Liver (tissue), 9 donors: ENCODE data around the gene UGT1A10. TPM values are rescaled to one million over a fixed set of nuclear protein-coding genes. Genes with fewer than 3 reads are reported as not detected.
"Not testable (repeated sequence)": the region's sequence is repeated elsewhere in the genome, so short reads cannot be mapped to it uniquely, and the experiment has no call there.

ENCODE experiments used
- DNase-seq: peaks from one replicate; pipeline ENCODE4 v3.0.0-alpha.2; 2017; ENCODE audit warnings: low spot score
- H3K27ac ChIP-seq, 2 donors: one replicate each; pipeline ENCODE4 v1.7.0; 2013; ENCODE audit warnings: inconsistent platforms in 2 of 2, low read length in 2 of 2, control low read depth in 1 of 2, low read depth in 1 of 2, mild to moderate bottlenecking in 1 of 2
- H3K27me3 ChIP-seq, 4 donors: one replicate each; pipeline versions ENCODE4 v1.6.1 to v1.7.0; 2013; ENCODE audit warnings: low read length in 3 of 4, inconsistent platforms in 1 of 4, mild to moderate bottlenecking in 1 of 4, moderate library complexity in 1 of 4; ENCODE audit not compliant: control insufficient read depth in 4 of 4, insufficient read depth in 4 of 4
- H3K36me3 ChIP-seq, 4 donors: one replicate each; pipeline versions ENCODE4 v1.6.1 to v1.7.0; 2013; ENCODE audit warnings: low read length in 3 of 4, mild to moderate bottlenecking in 3 of 4, low read depth in 1 of 4, moderate library complexity in 1 of 4; ENCODE audit not compliant: control insufficient read depth in 4 of 4, insufficient read depth in 3 of 4
- H3K4me1 ChIP-seq, 4 donors: one replicate each; pipeline versions ENCODE4 v1.6.1 to v1.7.0; 2013; ENCODE audit warnings: low read length in 3 of 4, mild to moderate bottlenecking in 3 of 4, moderate library complexity in 1 of 4; ENCODE audit not compliant: control insufficient read depth in 4 of 4, insufficient read depth in 4 of 4
- H3K4me3 ChIP-seq, 3 donors: one replicate each; pipeline versions ENCODE4 v1.6.1 to v1.7.0; 2013; ENCODE audit warnings: low read length in 3 of 3, control low read depth in 1 of 3, low read depth in 1 of 3, mild to moderate bottlenecking in 1 of 3
- H3K9ac ChIP-seq, 2 donors: one replicate each; pipeline ENCODE4 v1.7.0; 2013; ENCODE audit warnings: low read length in 2 of 2, mild to moderate bottlenecking in 2 of 2, moderate library complexity in 2 of 2, control low read depth in 1 of 2, low read depth in 1 of 2
- H3K9me3 ChIP-seq, 4 donors: one replicate each; pipeline versions ENCODE4 v1.6.1 to v1.7.0; 2013; ENCODE audit warnings: low read length in 3 of 4; ENCODE audit not compliant: control insufficient read depth in 4 of 4
- ATF3 ChIP-seq: IDR thresholded peaks from 2 replicates; pipeline ENCODE4 v1.6.1; 2016; ENCODE audit warnings: antibody characterized with exemption
- EGR1 ChIP-seq, 2 donors: IDR thresholded peaks; 2 replicates each; pipeline ENCODE4 v1.6.1; 2016 to 2018; ENCODE audit warnings: antibody characterized with exemption in 2 of 2, low read depth in 2 of 2
- FOXA1 ChIP-seq: IDR thresholded peaks from 2 replicates; pipeline ENCODE4 v1.6.1; 2016; ENCODE audit warnings: antibody characterized with exemption
- GABPA ChIP-seq, 2 donors: IDR thresholded peaks in 1 of 2; conservative IDR thresholded peaks in 1 of 2; 2 replicates each; pipeline ENCODE4 v1.6.1; 2016; ENCODE audit warnings: antibody characterized with exemption in 2 of 2, mild to moderate bottlenecking in 1 of 2, moderate library complexity in 1 of 2
- HNF4A ChIP-seq, 2 donors: conservative IDR thresholded peaks; 2 replicates each; pipeline ENCODE4 v1.6.1; 2016; ENCODE audit warnings: antibody characterized with exemption in 2 of 2, mild to moderate bottlenecking in 2 of 2
- HNF4G ChIP-seq: IDR thresholded peaks from 2 replicates; pipeline ENCODE4 v1.6.1; 2016; ENCODE audit warnings: antibody characterized with exemption
- JUND ChIP-seq, 2 donors: IDR thresholded peaks; 2 replicates each; pipeline ENCODE4 v1.6.1; 2016; ENCODE audit warnings: antibody characterized with exemption in 2 of 2
- NR2F2 ChIP-seq: IDR thresholded peaks from 2 replicates; pipeline ENCODE4 v1.6.1; 2016; ENCODE audit warnings: antibody characterized with exemption
- RAD21 ChIP-seq, 2 donors: IDR thresholded peaks; 2 replicates each; pipeline ENCODE4 v1.6.1; 2016; ENCODE audit warnings: antibody characterized with exemption in 2 of 2, mild to moderate bottlenecking in 2 of 2
- RXRA ChIP-seq, 2 donors: IDR thresholded peaks; 2 replicates each; pipeline ENCODE4 v1.6.1; 2017 to 2018; ENCODE audit warnings: antibody characterized with exemption in 2 of 2, mild to moderate bottlenecking in 1 of 2
- SP1 ChIP-seq: IDR thresholded peaks from 2 replicates; pipeline ENCODE4 v1.6.1; 2018; ENCODE audit warnings: antibody characterized with exemption, mild to moderate bottlenecking
- TAF1 ChIP-seq: conservative IDR thresholded peaks from 2 replicates; pipeline ENCODE4 v1.6.1; 2016; ENCODE audit warnings: antibody characterized with exemption, mild to moderate bottlenecking
- YY1 ChIP-seq: IDR thresholded peaks from 2 replicates; pipeline ENCODE4 v1.6.1; 2016; ENCODE audit warnings: antibody characterized with exemption, mild to moderate bottlenecking
- WGBS: extraction: QIAGEN DNeasy Blood & Tissue Kit; methylation state at CpG from one replicate; pipeline ENCODE4 v1.1.7; 2013; 5-methylcytosine and 5-hydroxymethylcytosine counted together
- polyA plus RNA-seq, 2 donors: library from polyadenylated mRNA; stranded (reverse) in 1 of 2; unstranded in 1 of 2; fragments of 200-250 nt in 1 of 2; fragments of >200 nt in 1 of 2; fragmentation: Nextera tagmentation in 1 of 2; extraction: Ambion mirVana in 1 of 2; gene quantifications; one replicate each; pipeline versions ENCODE4 v1.2.1 to v1.2.3, GENCODE V29; 2013 to 2015
- total RNA-seq, 2 donors: library from RNA; depleted of rRNA; stranded (reverse); fragments of >200 nt; gene quantifications; one replicate each; pipeline ENCODE4 v1.2.3, GENCODE V29; 2014
- TF ChIP-seq, protein P1 (sequence below): IDR thresholded peaks from 2 replicates; pipeline ENCODE4 v1.6.1; 2016; ENCODE audit warnings: antibody characterized with exemption
- TF ChIP-seq, protein P2 (sequence below): IDR thresholded peaks from 2 replicates; pipeline ENCODE4 v1.6.1; 2016; ENCODE audit warnings: antibody characterized with exemption
- TF ChIP-seq, protein P3 (sequence below): fragments of 150-350 bp; IDR thresholded peaks from 2 replicates; pipeline ENCODE4 v1.5.1; 2017; ENCODE audit warnings: improper control_type of control experiment, low read depth, low read length; ENCODE audit not compliant: missing input control
- TF ChIP-seq, protein P4 (sequence below): IDR thresholded peaks from 2 replicates; pipeline ENCODE4 v1.6.1; 2016; ENCODE audit warnings: antibody characterized with exemption, mild to moderate bottlenecking
- donor health status: healthy.
- donor health status: healthy.
- donor health status: healthy.
- donor health status: healthy.
- donor health status: healthy.

Gene UGT1A10
- total RNA-seq (under 1 TPM in 1 of 2 donors, not detected in 1; 0.08 TPM), polyA plus RNA-seq (under 1 TPM in 1 of 2 donors, not detected in 1; 0.08 TPM)

DNA sequence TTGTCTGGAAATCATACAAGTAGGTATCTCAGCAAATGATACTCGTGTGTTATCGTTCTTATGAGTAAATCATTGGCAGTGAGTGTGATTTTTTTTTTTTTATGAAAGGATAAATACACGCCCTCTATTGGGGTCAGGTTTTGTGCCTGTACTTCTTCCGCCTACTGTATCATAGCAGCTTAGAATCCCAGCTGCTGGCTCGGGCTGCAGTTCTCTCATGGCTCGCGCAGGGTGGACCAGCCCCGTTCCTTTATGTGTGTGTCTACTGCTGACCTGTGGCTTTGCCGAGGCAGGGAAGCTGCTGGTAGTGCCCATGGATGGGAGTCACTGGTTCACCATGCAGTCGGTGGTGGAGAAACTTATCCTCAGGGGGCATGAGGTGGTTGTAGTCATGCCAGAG, at the start of gene UGT1A10:
Gene UGT1A10, plus strand, starts transcription at position 143 of the 400 bp plus-strand sequence. Its CDS starts 75 bp downstream, at position 218.
- not testable (repeated sequence) for H3K9me3 ChIP-seq, DNase-seq, H3K36me3 ChIP-seq, H3K4me1 ChIP-seq, H3K9ac ChIP-seq, H3K4me3 ChIP-seq, H3K27ac ChIP-seq, H3K27me3 ChIP-seq
- WGBS, result 82% methylated on average over 10 of the region's 10 CpGs

DNA sequence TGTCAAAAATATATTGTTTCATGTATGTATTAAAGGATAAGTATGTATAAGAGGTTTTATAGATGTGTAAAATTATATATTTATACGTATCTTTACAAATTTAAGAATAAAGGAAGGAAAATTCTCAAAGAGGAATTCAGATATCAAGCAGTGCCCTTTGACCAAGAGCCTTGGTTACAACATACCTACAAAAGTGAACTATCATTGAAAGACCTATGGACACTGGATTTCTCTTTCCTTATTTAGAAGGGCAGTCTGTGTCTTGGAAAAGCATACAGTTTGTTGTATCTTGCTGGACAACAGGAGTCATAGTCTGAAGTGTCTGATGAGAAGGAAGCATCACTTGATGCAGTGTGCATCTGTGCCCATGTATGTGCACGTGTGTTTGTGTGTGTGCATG, 47.8 kb upstream of the UGT1A10 start:
- Histone ChIP-seq H3K36me3 (no peaks in the 10 kb centered on the region), H3K4me1 (no peaks in the 10 kb centered on the region), H3K9ac (no peak overlapping the region), H3K9me3 (no peaks in the 10 kb centered on the region), H3K4me3 (no peak overlapping the region), H3K27ac (no peak overlapping the region), H3K27me3 (no peaks in the 10 kb centered on the region)
- TF ChIP-seq, protein P1, sequence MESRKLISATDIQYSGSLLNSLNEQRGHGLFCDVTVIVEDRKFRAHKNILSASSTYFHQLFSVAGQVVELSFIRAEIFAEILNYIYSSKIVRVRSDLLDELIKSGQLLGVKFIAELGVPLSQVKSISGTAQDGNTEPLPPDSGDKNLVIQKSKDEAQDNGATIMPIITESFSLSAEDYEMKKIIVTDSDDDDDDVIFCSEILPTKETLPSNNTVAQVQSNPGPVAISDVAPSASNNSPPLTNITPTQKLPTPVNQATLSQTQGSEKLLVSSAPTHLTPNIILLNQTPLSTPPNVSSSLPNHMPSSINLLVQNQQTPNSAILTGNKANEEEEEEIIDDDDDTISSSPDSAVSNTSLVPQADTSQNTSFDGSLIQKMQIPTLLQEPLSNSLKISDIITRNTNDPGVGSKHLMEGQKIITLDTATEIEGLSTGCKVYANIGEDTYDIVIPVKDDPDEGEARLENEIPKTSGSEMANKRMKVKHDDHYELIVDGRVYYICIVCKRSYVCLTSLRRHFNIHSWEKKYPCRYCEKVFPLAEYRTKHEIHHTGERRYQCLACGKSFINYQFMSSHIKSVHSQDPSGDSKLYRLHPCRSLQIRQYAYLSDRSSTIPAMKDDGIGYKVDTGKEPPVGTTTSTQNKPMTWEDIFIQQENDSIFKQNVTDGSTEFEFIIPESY, result no peak
- TF ChIP-seq HNF4G (no peak), EGR1 (IDR thresholded peaks at IDR 0.05; ENCODE audit: low read depth in 2 of 2) (no peak), NR2F2 (no peak), JUND (IDR thresholded peaks at IDR 0.05) (no peak), HNF4A (conservative IDR thresholded peaks at IDR 0.05) (no peak), GABPA (IDR thresholded peaks at IDR 0.05 in 1 of 2, conservative IDR thresholded peaks at IDR 0.05 in 1 of 2) (no peak), ATF3 (no peak), YY1 (no peak), FOXA1 (no peak), RAD21 (IDR thresholded peaks at IDR 0.05) (no peak), TAF1 (no peak), RXRA (IDR thresholded peaks at IDR 0.05) (no peak), SP1 (no peak)
- TF ChIP-seq, protein P2, sequence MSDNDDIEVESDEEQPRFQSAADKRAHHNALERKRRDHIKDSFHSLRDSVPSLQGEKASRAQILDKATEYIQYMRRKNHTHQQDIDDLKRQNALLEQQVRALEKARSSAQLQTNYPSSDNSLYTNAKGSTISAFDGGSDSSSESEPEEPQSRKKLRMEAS, result no peak
- TF ChIP-seq, protein P3, sequence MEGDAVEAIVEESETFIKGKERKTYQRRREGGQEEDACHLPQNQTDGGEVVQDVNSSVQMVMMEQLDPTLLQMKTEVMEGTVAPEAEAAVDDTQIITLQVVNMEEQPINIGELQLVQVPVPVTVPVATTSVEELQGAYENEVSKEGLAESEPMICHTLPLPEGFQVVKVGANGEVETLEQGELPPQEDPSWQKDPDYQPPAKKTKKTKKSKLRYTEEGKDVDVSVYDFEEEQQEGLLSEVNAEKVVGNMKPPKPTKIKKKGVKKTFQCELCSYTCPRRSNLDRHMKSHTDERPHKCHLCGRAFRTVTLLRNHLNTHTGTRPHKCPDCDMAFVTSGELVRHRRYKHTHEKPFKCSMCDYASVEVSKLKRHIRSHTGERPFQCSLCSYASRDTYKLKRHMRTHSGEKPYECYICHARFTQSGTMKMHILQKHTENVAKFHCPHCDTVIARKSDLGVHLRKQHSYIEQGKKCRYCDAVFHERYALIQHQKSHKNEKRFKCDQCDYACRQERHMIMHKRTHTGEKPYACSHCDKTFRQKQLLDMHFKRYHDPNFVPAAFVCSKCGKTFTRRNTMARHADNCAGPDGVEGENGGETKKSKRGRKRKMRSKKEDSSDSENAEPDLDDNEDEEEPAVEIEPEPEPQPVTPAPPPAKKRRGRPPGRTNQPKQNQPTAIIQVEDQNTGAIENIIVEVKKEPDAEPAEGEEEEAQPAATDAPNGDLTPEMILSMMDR, result no peak
- TF ChIP-seq, protein P4, sequence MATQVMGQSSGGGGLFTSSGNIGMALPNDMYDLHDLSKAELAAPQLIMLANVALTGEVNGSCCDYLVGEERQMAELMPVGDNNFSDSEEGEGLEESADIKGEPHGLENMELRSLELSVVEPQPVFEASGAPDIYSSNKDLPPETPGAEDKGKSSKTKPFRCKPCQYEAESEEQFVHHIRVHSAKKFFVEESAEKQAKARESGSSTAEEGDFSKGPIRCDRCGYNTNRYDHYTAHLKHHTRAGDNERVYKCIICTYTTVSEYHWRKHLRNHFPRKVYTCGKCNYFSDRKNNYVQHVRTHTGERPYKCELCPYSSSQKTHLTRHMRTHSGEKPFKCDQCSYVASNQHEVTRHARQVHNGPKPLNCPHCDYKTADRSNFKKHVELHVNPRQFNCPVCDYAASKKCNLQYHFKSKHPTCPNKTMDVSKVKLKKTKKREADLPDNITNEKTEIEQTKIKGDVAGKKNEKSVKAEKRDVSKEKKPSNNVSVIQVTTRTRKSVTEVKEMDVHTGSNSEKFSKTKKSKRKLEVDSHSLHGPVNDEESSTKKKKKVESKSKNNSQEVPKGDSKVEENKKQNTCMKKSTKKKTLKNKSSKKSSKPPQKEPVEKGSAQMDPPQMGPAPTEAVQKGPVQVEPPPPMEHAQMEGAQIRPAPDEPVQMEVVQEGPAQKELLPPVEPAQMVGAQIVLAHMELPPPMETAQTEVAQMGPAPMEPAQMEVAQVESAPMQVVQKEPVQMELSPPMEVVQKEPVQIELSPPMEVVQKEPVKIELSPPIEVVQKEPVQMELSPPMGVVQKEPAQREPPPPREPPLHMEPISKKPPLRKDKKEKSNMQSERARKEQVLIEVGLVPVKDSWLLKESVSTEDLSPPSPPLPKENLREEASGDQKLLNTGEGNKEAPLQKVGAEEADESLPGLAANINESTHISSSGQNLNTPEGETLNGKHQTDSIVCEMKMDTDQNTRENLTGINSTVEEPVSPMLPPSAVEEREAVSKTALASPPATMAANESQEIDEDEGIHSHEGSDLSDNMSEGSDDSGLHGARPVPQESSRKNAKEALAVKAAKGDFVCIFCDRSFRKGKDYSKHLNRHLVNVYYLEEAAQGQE, result no peak
- no peak for DNase-seq
- 93% methylated on average over 2 of the region's 2 CpGs for WGBS

GRCh38 chr2:233592706-233593105, 43.5 kb upstream of the UGT1A10 start:
- H3K27ac ChIP-seq, DNase-seq, H3K9ac ChIP-seq, H3K27me3 ChIP-seq, H3K4me3 ChIP-seq, H3K4me1 ChIP-seq, H3K9me3 ChIP-seq, H3K36me3 ChIP-seq: not testable (repeated sequence)
- 97% methylated on average over 1 of the region's 1 CpG for WGBS
